HepG2 (cell line): ENCODE data around the gene RAD23A. TPM values are rescaled to one million over a fixed set of nuclear protein-coding genes. Genes with fewer than 3 reads are reported as not detected.

Experiments
- BORCS8-MEF2B ChIP-seq: sonication (generic); formaldehyde crosslinking; IDR thresholded peaks from 2 replicates; pipeline ENCODE4 v1.8.0; 2022; ENCODE audit warnings: mild to moderate bottlenecking, missing genetic modification reagents
- BRD4 ChIP-seq: sonication (generic); formaldehyde crosslinking; IDR thresholded peaks from 2 replicates; pipeline ENCODE4 v1.4.0; 2020; ENCODE audit warnings: missing genetic modification reagents
- CEBPB ChIP-seq: IDR thresholded peaks from 2 replicates; pipeline ENCODE4 v1.6.1; 2011; ENCODE audit warnings: low read depth, low read length, improper control_type of control experiment, borderline replicate concordance
- E2F5 ChIP-seq: sonication (generic); formaldehyde crosslinking; conservative IDR thresholded peaks from 2 replicates; pipeline ENCODE4 v1.4.0; 2020; ENCODE audit warnings: missing genetic modification reagents
- HNRNPLL ChIP-seq: fragments of 200-400 bp; formaldehyde crosslinking; IDR thresholded peaks from 2 replicates; pipeline ENCODE4 v1.6.1; 2017; ENCODE audit warnings: mild to moderate bottlenecking, low read depth, low read length; ENCODE audit not compliant: poor library complexity, severe bottlenecking
- KLF16 ChIP-seq, 2 experiments: sonication (generic) in 1 of 2; formaldehyde crosslinking in 1 of 2; IDR thresholded peaks; 2 replicates each; pipeline versions ENCODE4 v1.6.1 to v1.8.0; 2016 to 2023; ENCODE audit warnings: missing genetic modification reagents in 2 of 2, missing compliant biosample characterization in 1 of 2
- NFYB ChIP-seq: sonication (generic); formaldehyde crosslinking; IDR thresholded peaks from 2 replicates; pipeline ENCODE4 v1.4.0; 2020; ENCODE audit warnings: missing genetic modification reagents
- NR2F2 ChIP-seq: IDR thresholded peaks from 2 replicates; pipeline ENCODE4 v1.6.1; 2012; ENCODE audit warnings: low read depth, inconsistent platforms, borderline replicate concordance
- PAXIP1 ChIP-seq: sonication (generic); formaldehyde crosslinking; conservative IDR thresholded peaks from 2 replicates; pipeline ENCODE4 v1.4.0; 2020; ENCODE audit warnings: mild to moderate bottlenecking, missing genetic modification reagents, moderate library complexity
- PCBP2 ChIP-seq: fragments of 200-400 bp; formaldehyde crosslinking; optimal IDR thresholded peaks from 2 replicates; pipeline ENCODE3; 2018; ENCODE audit warnings: low read length, low read depth; ENCODE audit not compliant: poor library complexity, severe bottlenecking
- PHF20 ChIP-seq: sonication (generic); formaldehyde crosslinking; IDR thresholded peaks from 2 replicates; pipeline ENCODE4 v1.5.0; 2020; ENCODE audit warnings: mild to moderate bottlenecking, missing genetic modification reagents
- PPARG ChIP-seq: conservative IDR thresholded peaks from 2 replicates; pipeline ENCODE4 v1.6.1; 2016; ENCODE audit warnings: missing biosample characterization, missing genetic modification reagents
- REL ChIP-seq: sonication (generic); formaldehyde crosslinking; conservative IDR thresholded peaks from 2 replicates; pipeline ENCODE4 v1.8.0; 2022; ENCODE audit warnings: mild to moderate bottlenecking, missing genetic modification reagents, moderate library complexity
- SALL1 ChIP-seq: sonication (generic); formaldehyde crosslinking; IDR thresholded peaks from 2 replicates; pipeline ENCODE4 v1.8.0; 2022; ENCODE audit warnings: mild to moderate bottlenecking, missing genetic modification reagents
- SRSF1 ChIP-seq: fragments of 200-400 bp; formaldehyde crosslinking; optimal IDR thresholded peaks from 2 replicates; pipeline ENCODE3; 2017; ENCODE audit warnings: mild to moderate bottlenecking, low read depth, low read length, moderate library complexity
- ZC3H13 ChIP-seq: sonication (generic); formaldehyde crosslinking; IDR thresholded peaks from 2 replicates; pipeline ENCODE4 v1.8.1; 2023; ENCODE audit warnings: mild to moderate bottlenecking, missing genetic modification reagents, moderate library complexity
- ZFP36L1 ChIP-seq: sonication (generic); formaldehyde crosslinking; IDR thresholded peaks from 2 replicates; pipeline ENCODE4 v1.8.0; 2022; ENCODE audit warnings: mild to moderate bottlenecking, missing genetic modification reagents, moderate library complexity
- ZNF275 ChIP-seq: sonication (generic); formaldehyde crosslinking; IDR thresholded peaks from 2 replicates; pipeline ENCODE4 v1.8.0; 2022; ENCODE audit warnings: missing genetic modification reagents, mild to moderate bottlenecking, inconsistent platforms, borderline replicate concordance
- ZNF296 ChIP-seq: sonication (generic); formaldehyde crosslinking; conservative IDR thresholded peaks from 2 replicates; pipeline ENCODE4 v1.5.0; 2020; ENCODE audit warnings: mild to moderate bottlenecking, missing genetic modification reagents
- ZNF496 ChIP-seq: sonication (generic); formaldehyde crosslinking; IDR thresholded peaks from 2 replicates; pipeline ENCODE4 v1.8.1; 2023; ENCODE audit warnings: mild to moderate bottlenecking, moderate library complexity, missing genetic modification reagents; ENCODE audit not compliant: insufficient replicate concordance
- ZNF543 ChIP-seq: sonication (generic); formaldehyde crosslinking; IDR thresholded peaks from 2 replicates; pipeline ENCODE4 v1.4.0; 2020; ENCODE audit warnings: mild to moderate bottlenecking, missing genetic modification reagents
- ZNF619 ChIP-seq: sonication (generic); formaldehyde crosslinking; IDR thresholded peaks from 2 replicates; pipeline ENCODE4 v1.4.0; 2020; ENCODE audit warnings: mild to moderate bottlenecking, missing genetic modification reagents
- ZNF768 ChIP-seq: sonication (generic); formaldehyde crosslinking; IDR thresholded peaks from 2 replicates; pipeline ENCODE4 v1.4.0; 2020; ENCODE audit warnings: missing genetic modification reagents
- ZNF788 ChIP-seq: sonication (generic); formaldehyde crosslinking; IDR thresholded peaks from 2 replicates; pipeline ENCODE4 v1.5.0; 2020; ENCODE audit warnings: mild to moderate bottlenecking, missing genetic modification reagents, borderline replicate concordance
- ZNF879 ChIP-seq: sonication (generic); formaldehyde crosslinking; IDR thresholded peaks from 2 replicates; pipeline ENCODE4 v1.8.1; 2023; ENCODE audit warnings: missing genetic modification reagents
- polyA plus RNA-seq, 8 experiments: library from polyadenylated mRNA; depleted of rRNA in 3 of 8; stranded (reverse) in 7 of 8; unstranded in 1 of 8; fragments of >200 nt; fragmentation: Illumina TruSeq in 4 of 8; extraction: Trizol in 4 of 8; gene quantifications; 2 replicates each; pipeline versions ENCODE4 v1.2.1 to v1.2.3, GENCODE V29; 2011 to 2016; ENCODE audit warnings: low read depth in 4 of 8, missing spikeins in 1 of 8, mixed read lengths in 1 of 8; ENCODE audit not compliant: insufficient read depth in 1 of 8
- total RNA-seq, 5 experiments: library from RNA; depleted of rRNA; stranded (reverse); fragments of >200 nt; fragmentation: Illumina TruSeq; extraction: Trizol; gene quantifications; 2 replicates each; pipeline ENCODE4 v1.2.3, GENCODE V29; 2016; ENCODE audit warnings: low read depth in 1 of 5

Gene RAD23A
- total and polyA plus RNA-seq, 2 of the 13 experiments (the other 11 are each of a cell fraction or from before 2014, with no cell fraction given) = 42.5 to 54.2 TPM

- TF ChIP-seq NFYB (peak; percentile 47), ZNF275 (CRISPR knock-in tag) (peak; percentile 77), ZNF543 (CRISPR knock-in tag) (peak; percentile 87), NR2F2 (no peak), ZNF788 (peak; percentile 77; the same call in 1 of the 2 replicates), CEBPB (0 out of 2 replicates have a peak, but pooled peaks have one; percentile 0), KLF16 (CRISPR knock-in tag; IDR thresholded peaks at IDR 0.05) (peak in 1 of 2 experiments; percentile 81; a peak in 1 of 4 replicates), HNRNPLL (peak; percentile 30), PCBP2 (no peak), ZFP36L1 (0 out of 2 replicates have a peak, but pooled peaks have one; percentile 53), ZC3H13 (peak; percentile 66; the same call in 1 of the 2 replicates), SALL1 (CRISPR knock-in tag) (peak; percentile 72), ZNF768 (CRISPR knock-in tag) (peak; percentile 61), ZNF619 (CRISPR knock-in tag) (peak; percentile 71; the same call in 1 of the 2 replicates), BRD4 (CRISPR knock-in tag) (no peak), PHF20 (peak; percentile 87), ZNF296 (peak; percentile 28), BORCS8-MEF2B (CRISPR knock-in tag) (peak; percentile 71), ZNF496 (CRISPR knock-in tag) (no peak), PPARG (peak; percentile 64), SRSF1 (peak; percentile 92), ZNF879 (CRISPR knock-in tag) (0 out of 2 replicates have a peak, but pooled peaks have one; percentile 66), REL (CRISPR knock-in tag) (0 out of 2 replicates have a peak, but pooled peaks have one; percentile 32), PAXIP1 (peak; percentile 47; the same call in 1 of the 2 replicates), E2F5 (no peak)
Measured at GRCh38 chr19:12933287-12934072, 12.2 kb upstream of the RAD23A start, which contains the start of gene FARSA (continued).
